Effector CD4-positive, alpha-beta T cell (primary cell): ENCODE measurements around the gene NDUFV3.
"Not testable (repeated sequence)": the region's sequence is repeated elsewhere in the genome, so short reads cannot be mapped to it uniquely, and the experiment has no call there.

Experiments used
- DNase-seq: peaks from one replicate; pipeline ENCODE4 v3.0.0-alpha.2; 2020

Gene NDUFV3

DNA sequence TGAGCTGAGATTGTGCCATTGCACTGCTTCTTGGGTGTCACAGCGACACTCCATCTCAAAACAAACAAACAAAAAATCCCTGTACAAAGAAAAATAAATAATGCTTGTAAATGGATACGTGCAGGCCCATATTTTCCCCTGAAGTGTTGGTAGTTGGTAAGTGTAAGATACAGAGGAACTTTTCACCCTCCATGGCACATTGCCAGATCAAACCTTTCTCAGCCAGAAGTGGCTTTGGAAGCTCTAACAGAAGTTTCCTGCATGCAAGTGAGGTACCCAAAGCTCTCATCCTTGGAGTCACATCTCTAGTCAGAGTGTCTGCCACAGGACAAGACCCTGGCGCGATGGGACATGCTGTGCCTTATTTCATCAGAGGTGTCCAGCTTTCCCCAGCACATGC is 7.3 kb downstream of the NDUFV3 start:
- no peak for DNase-seq

DNA sequence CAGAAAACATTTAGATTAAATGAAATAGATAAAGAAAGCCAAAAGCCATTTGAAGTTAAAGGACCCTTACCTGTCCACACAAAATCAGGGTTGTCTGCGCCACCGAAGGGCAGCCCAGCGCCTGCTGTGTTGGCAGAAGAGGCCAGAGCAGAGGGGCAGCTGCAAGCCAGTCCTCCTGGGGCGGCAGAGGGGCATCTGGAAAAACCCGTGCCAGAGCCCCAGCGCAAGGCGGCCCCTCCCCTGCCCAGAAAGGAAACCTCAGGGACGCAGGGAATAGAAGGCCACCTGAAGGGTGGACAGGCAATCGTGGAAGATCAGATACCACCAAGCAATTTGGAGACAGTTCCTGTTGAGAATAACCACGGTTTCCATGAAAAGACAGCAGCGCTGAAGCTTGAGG is 10.7 kb downstream of the NDUFV3 start:
- DNase-seq: no peak

DNA sequence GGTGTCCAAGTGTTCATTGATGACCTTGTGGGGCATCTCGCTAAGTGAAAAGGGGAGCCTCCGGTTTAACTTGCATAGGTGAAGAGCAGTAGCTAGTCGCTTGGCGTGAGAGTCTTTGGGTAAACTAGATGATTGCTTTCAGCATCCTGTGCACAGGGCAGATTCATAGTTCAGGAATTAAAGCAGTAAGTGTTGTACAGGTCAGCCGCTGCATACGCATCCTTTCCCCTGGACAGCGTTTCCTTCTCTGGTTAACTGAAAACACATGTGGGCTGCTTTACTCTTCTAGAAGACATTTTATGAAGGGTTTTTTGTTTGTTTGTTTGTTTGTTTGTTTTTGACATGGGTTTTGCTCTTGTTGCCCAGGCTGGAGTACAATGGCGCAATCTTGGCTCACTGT is 12.1 kb downstream of the NDUFV3 start:
- no peak for DNase-seq

DNA sequence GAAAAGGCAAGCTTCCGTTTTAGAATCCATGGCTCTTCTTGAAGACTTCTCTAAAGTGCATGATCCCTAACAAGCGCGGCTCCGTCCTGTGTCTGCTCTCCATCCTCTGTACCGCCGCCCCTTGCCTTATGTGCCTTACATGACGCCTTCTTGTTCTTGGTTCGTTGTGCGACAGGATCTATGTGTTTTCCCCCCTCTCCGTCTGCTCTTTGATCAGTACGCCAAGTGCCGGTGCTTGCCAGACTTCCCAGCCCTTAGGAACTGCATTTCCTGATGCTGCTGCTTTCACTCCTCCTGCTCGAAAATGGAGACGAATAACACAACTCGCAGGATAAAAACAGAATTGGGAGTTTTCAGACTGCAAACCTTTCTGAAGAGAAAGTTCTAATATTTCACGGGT is 13.1 kb downstream of the NDUFV3 start:
- DNase-seq: no peak

DNA sequence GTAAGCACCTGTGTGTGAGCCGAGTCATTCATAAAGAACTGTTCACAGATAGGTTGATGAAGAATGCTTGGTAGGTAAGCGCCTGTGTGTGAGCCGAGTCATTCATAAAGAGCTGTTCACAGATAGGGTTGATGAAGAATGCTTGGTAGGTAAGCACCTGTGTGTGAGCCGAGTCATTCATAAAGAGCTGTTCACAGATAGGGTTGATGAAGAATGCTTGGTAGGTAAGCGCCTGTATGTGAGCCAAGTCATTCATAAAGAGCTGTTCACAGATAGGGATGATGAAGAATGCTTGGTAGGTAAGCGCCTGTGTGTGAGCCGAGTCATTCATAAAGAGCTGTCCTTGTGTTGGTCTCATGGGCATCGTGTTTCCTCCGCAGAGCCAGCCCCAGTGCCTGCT is 15.4 kb downstream of the NDUFV3 start:
- DNase-seq: not testable (repeated sequence)

DNA sequence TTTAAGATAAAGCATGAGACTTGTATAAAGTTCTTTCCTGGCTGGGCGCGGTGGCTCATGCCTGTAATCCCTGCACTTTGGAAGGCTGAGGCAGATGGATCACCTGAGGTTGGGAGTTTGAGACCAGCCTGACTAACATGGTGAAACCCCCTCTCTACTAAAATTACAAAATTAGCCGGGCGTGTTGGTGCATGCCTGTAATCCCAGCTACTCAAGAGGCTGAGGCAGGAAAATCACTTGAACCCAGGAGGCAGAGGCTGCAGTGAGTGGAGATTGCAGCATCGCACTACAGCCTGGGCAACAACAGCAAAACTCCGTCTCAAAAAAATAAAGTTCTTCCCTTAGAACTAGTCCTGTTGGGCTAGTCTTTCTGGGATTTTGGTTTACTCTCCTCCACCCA is 18.8 kb downstream of the NDUFV3 start:
- not testable (repeated sequence) for DNase-seq

DNA sequence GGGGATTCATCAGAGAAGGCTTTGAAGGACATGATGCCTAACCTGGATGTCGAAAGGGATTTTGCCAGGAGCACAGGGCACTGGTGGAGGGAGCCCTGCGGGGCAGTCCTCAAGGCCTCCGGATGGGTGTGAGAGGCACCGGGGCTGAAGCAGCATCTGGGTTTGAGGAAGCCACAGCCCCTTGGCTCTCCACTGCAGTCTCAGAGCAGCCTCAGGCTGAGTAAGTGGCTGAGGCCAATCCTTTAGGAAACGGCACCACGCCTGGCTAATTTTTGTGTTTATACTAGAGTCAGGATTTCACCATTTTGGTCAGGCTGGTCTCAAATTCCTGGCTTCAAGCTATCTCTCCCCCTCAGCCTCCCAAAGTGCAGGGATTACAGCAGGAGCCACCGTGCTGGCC is 20.4 kb downstream of the NDUFV3 start:
- DNase-seq: no peak

DNA sequence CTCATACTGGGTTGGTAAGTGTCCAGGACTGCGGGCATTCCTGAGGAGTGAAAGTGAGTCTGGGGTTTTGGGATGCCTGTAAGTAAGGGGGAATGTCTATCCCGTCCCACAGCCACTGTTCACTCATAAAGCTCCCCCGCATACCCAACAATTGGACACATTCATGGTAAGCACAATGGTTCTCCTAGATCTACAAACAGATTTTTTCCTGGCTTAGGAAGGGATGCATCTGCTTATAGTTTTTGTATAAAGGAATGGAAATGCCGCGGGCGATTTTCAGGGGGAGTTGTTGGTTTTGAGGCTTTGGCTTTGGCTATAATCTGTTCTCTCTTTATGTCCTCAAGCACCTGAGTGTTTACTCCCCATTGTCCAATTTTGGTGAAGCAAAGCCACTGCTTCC is 25.2 kb downstream of the NDUFV3 start:
- no peak for DNase-seq

DNA sequence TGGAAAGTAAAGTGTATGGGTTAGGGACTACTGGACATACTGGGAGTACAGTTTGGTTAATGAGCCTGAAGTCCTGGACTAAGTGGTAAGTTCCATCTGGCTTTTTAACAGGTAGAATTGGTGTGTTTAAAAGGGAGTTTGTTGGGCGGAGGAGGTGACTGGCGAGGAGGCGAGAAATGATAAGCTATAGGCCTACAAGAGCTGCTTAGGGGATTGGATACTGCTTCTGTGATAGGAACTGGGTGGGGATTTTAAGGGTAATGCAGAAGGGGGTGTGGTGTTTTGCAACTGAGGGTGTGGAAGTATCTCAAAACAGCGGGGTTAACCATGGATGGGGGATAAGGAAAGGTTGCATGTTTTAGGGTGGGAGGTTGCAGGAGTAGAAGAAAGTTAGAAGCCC is 28.8 kb downstream of the NDUFV3 start:
- DNase-seq: no peak

DNA sequence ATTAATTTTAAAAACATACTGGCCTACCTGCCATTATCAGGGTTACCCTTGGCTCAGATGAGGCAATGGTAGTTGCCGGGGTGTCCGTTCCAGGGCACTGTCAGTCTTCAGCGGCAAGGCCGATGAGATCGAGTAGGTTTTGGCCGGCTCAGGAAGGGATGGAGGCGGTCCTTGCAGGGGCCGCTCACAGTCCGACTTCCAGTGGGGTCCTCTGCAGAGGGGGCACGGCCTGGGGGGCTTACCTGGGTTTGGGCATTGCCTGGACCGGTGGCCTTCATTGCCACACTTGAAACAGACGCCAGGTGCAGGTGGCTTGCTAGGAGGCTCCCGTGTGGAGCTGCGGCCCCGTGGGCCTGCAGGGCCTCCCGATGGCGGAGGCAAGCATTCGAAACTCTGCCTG is 29.8 kb downstream of the NDUFV3 start:
- DNase-seq: no peak

DNA sequence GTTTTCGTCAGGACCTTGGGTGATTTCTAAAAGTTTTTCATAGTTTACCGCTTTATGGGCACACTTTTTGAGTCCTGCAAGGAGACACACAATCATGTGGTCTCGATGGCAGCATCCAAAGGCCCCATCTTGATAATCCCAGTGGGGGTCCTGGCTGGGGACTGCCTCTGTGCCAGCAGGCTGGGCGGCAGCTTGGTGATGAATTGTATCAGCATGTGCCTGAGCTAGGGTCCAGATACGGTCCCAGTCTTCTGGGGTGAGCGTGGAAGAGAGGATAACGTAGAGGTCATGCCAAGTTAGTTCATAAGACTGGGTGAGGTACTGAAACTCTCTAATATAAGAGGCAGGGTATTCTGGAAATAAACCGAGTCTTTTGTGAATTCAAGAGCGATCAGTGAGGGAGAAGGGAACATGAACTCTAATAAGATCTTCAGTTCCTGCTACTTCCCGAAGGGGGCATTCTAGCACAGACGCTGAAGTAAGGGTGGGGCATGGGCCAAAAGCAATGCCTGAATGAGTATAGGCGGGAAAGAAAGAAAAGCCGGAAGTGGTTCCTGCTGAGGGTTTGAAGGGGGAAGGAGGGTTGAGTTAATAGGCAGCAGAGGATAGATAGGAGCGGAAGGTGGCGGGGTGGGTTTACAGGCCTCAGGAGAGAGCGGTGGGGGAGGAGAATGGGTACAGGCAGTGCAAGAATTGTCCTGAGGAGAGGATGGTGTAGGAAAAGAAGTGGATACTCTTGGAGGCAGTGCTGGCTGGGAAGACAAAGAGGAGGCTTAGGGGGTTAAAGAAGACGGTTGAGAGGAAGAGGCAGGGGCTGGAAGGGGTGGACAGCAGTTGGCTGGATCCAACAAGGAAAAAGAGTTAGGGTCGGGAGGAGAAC is 30.7 kb downstream of the NDUFV3 start:
- DNase-seq: peak; percentile 42

DNA sequence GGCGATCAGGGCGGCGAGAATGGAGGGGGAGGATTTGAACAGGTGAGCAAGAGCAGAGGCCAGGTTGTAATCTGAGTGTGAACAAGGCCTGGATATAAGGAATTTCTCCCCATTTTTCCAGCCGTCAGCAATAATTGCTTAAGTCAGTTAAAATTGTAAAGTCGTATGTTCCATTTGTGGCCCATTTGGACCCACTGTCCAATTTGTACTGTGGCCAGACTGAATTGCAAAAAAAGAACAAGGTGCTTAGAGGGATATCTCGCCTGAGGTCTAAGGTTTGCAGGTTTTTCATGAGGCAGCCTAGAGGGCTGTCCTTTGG is 31.3 kb downstream of the NDUFV3 start:
- DNase-seq: no peak

DNA sequence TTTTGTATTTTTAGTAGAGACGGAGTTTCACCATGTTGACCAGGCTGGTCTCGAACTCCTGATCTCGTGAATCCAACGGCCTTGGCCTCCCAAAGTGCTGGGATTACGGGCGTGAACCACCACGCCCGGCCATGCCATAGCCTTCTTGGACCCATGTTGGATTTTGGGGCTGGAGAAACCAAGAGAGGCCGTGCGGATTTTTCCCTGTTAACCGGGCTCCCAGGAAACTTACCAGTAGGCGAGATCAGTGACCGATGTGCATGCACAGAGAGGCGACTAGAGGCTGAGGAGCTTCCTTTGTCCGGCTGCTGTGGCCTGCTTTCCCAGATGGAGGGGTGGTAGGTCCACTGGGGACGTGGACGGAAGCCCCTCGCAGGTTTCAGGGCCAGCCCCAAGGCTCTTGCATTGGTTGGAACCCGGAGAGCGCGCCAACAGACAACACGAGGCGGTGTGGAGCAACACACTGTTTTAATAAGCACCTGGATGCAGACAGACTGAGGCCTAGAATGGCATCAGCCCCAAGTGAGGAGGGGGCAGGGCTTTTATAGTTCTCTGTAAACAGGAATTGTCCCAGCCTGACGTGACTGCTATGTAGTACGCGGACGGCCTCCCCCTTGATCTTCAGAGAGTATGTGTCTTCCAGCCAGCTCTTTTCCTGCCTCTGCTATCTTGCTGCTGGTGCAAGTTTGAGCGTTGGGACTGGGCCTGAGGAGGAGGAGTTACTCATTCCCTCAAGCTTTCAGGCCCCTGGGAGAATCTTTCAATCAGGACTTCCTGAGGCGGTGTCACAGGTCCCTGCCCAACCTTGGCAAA is 32.2 kb downstream of the NDUFV3 start, which contains the start of gene ERVH48-1:
TSS of gene ERVH48-1 (minus strand) at position 517 of the 813 bp plus-strand sequence. CDS start 6,624 bp downstream, outside the sequence.
- no peak for DNase-seq

DNA sequence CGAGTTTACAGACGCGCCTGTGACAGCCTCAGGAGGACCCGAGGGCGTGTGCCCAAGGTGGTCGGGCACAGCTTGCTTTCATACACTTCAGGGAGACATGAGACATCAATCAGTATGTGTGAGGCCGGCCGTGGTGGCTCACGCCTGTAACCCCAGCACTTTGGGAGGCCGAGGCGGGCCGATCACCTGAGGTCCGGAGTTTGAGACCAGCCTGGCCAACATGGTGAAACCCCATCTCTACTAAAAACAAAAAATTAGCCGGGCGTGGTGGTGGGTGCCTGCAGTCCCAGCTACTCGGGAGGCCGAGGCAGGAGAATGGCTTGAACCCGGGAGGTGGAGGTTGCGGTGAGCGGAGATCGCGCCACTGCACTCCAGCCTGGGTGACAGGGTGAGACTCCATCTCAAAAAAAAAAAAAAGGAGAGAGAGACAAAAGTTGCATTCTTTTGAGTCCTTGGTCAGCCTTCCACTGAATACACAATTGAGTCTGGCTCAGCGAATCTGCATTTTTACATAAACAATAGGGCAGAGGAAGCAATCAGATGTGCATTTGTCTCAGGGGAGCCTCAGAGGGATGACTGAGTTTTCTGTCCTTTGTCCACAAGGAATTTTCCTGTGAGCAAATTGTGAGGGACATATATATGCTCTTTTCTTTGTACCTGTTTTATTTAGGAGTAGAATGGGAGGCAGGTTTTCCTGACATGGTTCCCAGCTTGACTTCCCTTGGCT is 34.5 kb downstream of the NDUFV3 start:
- not testable (repeated sequence) for DNase-seq

DNA sequence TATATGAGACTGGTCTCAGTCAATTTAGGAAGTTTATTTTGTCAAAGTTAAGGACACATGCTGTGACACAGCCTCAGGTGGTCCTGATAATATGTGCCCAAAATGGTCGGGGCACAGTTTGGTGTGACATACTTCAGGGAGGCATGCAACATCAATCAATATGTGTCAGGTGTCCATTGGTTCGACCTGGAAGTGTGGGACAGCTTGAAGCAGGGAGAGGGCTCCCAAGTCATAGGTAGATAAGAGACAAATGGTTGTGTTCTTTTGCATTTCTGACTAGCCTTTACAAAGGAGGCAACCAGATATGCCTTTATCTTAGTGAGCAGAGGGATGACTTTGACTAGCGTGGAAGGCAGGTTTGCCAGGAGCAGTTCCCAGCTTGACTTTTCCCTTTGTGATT is 36.9 kb downstream of the NDUFV3 start:
- DNase-seq: no peak

DNA sequence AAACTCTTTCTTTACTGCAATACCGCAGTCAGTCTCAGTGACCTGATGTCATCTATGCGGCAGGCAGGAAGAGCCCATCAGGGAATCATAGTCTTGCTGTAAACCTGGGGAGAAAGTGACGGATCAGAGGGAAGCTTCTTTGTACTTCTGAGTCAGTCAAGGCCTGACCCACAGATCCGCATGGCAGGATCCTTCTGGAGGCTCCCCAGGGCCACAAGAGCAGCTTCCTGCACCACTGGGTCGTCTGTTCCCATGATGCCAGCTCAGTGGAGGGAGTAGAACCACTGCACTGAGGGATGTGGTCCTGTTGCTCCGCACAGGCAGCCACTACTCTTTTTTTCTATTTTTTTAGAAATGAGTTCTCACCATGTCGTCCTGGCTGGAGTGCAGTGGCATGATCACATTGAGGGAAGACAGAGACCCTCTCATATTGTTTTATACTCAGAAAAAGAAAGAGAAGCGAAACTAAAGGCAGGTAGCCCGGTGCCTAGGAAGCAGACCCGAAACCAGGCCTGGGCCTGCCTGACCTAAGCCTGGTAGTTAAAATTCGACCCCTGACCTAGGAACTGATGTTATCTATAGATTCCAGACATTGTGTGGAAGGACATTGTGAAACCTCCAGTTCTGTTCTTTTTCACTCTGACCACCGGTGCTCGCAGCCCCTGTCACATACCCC is 38.6 kb downstream of the NDUFV3 start:
- DNase-seq: no peak

DNA sequence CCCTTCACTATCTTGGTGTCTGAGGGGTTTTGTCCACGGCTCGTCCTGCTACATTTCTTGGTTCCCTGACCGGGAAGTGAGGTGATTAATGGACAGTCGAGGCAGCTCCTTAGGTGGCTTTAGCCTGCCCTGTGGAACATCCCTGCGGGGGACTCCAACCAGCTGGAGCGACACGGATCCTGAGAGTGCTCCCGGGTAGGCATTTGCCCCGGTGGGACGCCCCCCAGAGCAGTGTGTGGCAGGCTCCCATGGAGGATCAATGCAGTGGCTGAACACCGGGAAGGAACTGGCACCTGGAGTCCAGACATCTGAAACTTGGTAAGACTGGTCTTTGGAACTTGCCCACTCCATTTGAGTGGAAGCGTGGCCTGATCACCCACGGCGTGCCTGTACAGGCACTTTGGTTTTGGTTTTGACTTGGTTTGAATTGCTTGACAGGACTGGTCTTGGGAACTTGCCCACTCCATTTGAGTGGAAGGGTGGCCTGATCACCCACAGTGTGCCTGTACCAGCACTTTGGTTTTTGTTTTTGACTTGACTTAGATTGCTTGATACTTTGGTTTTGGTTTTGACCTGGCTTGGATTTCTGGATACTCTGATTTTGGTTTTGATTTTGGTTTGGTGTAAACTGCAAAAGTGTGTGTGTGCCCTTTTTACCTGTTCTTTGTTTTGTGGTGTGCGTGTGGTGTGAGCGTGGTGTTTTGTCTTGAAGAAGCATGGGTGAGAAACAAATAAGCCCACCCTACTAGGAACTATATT is 39.4 kb downstream of the NDUFV3 start:
- DNase-seq: not testable (repeated sequence)

DNA sequence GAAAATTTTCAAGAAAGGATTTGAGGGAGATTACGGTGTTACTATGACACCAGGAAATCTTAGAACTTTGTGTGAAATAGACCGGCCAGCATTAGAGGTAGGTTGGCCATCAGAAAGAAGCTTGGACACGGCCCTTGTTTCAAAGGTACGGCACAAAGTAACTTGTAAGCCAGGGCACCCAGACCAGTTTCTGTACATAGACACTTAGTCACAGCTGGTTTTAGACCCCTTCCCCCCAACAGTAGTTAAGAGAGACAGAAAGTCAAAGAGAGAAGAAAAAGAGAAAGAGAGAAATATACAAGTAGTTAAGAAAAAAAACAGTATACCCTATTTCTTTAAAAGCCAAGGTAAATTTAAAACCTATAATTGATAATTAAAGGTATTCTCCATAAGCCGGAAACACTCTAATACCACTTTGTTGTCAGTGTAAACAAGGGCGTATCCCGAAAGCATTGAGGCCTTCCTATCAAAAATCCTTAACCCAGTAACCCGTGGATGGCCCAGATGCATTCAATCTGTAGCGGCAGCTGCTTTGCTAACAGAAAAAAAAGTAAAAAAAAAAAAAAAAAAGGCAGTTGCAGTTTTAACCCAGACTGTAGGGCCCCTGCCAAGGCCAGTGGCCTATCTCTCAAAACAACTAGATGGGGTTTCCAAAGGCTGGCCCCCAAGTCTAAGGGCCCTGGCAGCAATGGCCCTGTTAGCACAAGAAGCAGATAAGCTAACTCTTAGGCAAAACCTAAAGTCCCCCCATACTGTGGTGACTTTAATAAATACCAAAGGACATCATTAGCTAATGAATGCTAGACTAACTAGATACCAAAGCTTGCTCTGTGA is 40.2 kb downstream of the NDUFV3 start:
- DNase-seq: not testable (repeated sequence)

DNA sequence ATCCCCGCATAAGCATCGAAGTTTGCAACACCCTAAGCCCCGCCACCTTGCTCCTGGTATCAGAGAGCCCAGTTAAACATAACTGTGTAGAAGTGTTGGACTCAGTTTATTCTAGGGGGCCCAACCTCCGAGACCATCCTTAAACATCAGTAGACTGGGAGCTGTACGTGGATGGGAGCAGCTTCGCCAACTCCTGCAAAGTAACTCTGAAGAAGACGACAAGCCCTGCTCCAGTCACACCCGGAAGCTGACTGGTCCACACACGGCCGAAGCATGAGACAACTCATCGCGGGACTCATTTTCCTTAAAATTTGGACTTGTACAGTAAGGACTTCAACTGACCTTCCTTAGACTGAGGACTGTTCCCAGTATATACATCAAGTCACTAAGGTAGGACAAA is 40.9 kb downstream of the NDUFV3 start:
- DNase-seq: not testable (repeated sequence)

DNA sequence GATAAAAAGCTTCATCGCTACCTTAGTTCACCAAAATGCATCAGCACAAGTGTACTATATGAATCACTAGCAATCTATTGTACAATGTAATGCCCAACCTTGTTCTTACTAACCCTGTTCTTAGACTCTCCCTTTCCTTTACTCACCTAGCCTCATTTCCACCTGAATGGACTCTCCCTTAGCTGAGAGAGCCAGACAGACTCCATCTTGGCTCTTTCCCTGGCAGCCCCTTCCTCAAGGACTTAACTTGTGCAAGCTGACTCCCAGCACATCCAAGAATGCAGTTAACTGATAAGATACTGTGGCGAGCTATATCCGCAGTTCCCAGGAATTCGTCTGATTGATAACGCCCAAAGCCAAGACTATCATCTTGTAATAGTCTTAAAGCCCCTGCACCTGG is 43.3 kb downstream of the NDUFV3 start:
- DNase-seq: not testable (repeated sequence)
